Ovary (tissue), 9 donors: ENCODE data around the gene NAT8L. TPM values are rescaled to one million over a fixed set of nuclear protein-coding genes. Genes with fewer than 3 reads are reported as not detected.

Source experiments
- DNase-seq, 5 donors: peaks; one replicate each; pipeline ENCODE4 v3.0.0-alpha.2; 2019 to 2020
- H3K27ac ChIP-seq, 2 donors: fragments of 200-600 bp; one replicate each; pipeline versions ENCODE4 v1.5.1 to v1.8.0; 2019 to 2022
- H3K27me3 ChIP-seq: fragments of 200-600 bp; one replicate; pipeline ENCODE4 v1.8.0; 2022
- H3K36me3 ChIP-seq: fragments of 200-600 bp; sonication (generic); one replicate; pipeline ENCODE4 v1.5.1; 2019
- H3K4me1 ChIP-seq: one replicate; pipeline ENCODE4 v1.8.1; 2013; ENCODE audit warnings: mild to moderate bottlenecking, moderate library complexity; ENCODE audit not compliant: insufficient read depth
- H3K4me3 ChIP-seq: fragments of 200-600 bp; sonication (generic); one replicate; pipeline ENCODE4 v1.5.1; 2017
- H3K9me3 ChIP-seq, 2 donors: fragments of 200-600 bp in 1 of 2; sonication (generic) in 1 of 2; one replicate each; pipeline versions ENCODE4 v1.5.1 to v1.8.1; 2013 to 2019; ENCODE audit warnings: mild to moderate bottlenecking in 1 of 2, moderate library complexity in 1 of 2
- CTCF ChIP-seq, 3 donors: fragments of 450-650 bp in 2 of 3; fragments of 200-600 bp in 1 of 3; IDR thresholded peaks; one replicate each; pipeline versions ENCODE4 v1.5.1 to v1.8.0; 2016 to 2022; ENCODE audit warnings: antibody characterized with exemption in 3 of 3, mild to moderate bottlenecking in 1 of 3
- EP300 ChIP-seq: sonication (generic); formaldehyde crosslinking; IDR thresholded peaks from one replicate; pipeline ENCODE4 v1.6.1; 2017; ENCODE audit warnings: antibody characterized with exemption
- POLR2A ChIP-seq: fragments of 450-650 bp; IDR thresholded peaks from one replicate; pipeline ENCODE4 v1.6.1; 2017; ENCODE audit warnings: antibody characterized with exemption, mild to moderate bottlenecking, moderate library complexity
- WGBS, 3 donors: extraction: QIAGEN DNeasy Blood & Tissue Kit in 1 of 3; methylation state at CpG; one replicate each; pipeline versions ENCODE4 v1.1.5 to v1.1.7; 2013 to 2017; 5-methylcytosine and 5-hydroxymethylcytosine counted together
- intact Hi-C, 4 donors: fragments of 100-400 bp; cut with DNase I; formaldehyde crosslinking; loops; one replicate each; pipeline versions ENCODE4 v1.11.0 to v1.15.1; 2022 to 2023
- polyA plus RNA-seq, 2 donors: library from polyadenylated mRNA; stranded (reverse); fragments of 200-250 nt in 1 of 2; fragments of 350-450 nt in 1 of 2; fragmentation: Illumina TruSeq in 1 of 2; extraction: RNeasy Lipid Tissue Mini Kit (QIAGEN cat#74804) in 1 of 2; gene quantifications; one replicate each; pipeline ENCODE4 v1.2.3, GENCODE V29; 2013 to 2014
- total RNA-seq, 7 donors: library from RNA; depleted of rRNA in 2 of 7; stranded (reverse); fragments of >200 nt in 2 of 7; fragmentation: NEBNext Ultra II Directional in 3 of 7; extraction: Animal tissue kit (Norgen Biotek cat#: 25700) in 3 of 7; gene quantifications; one replicate each; pipeline versions ENCODE4 v1.1.0 to v1.2.4, GENCODE V29; 2016 to 2023
- donor health status: DM: no; HTN: no; CAD: no; lungs with moderate emphysema.
- donor health status: DM: no; HTN: no; CAD: no.
- donor health status: Bipolar disorder and iron deficiency.
- donor health status: DM: yes; HTN: yes; CAD: no.
- donor health status: DM: no; HTN: no; CAD: no.
- donor health status: DM: yes; HTN: yes; CAD: no.

NAT8L gene
- total and polyA plus RNA-seq, 9 donors, result 0.24 to 4.1 (median 1.3) TPM

- no peaks in the 10 kb centered on the region for H3K9me3 ChIP-seq
- no peaks in the 10 kb centered on the region for H3K36me3 ChIP-seq
- TF ChIP-seq POLR2A (no peak), EP300 (no peak), CTCF (IDR thresholded peaks at IDR 0.05) (no peak)
- WGBS, 3 donors, result 66 to 80% (median 71%) methylated on average over 14 of the region's 14 CpGs
- DNase-seq, result peak in 1 of 5 donors; percentile 26
- H3K4me3 ChIP-seq, result no peak overlapping the region
- intact Hi-C loops, result no loop called here
- H3K27me3 ChIP-seq, result no peaks in the 10 kb centered on the region
- no peak overlapping the region for H3K27ac ChIP-seq
- peaks cover 9% of the 10 kb centered on the region for H3K4me1 ChIP-seq
Observed at GRCh38 chr4:2069986-2070385, 10.9 kb downstream of the NAT8L start.

GRCh38 chr4:2070421-2071251 lies 11.5 kb downstream of the NAT8L start:
- H3K27ac ChIP-seq, result no peak overlapping the region
- H3K4me3 ChIP-seq, result no peak overlapping the region
- peak in 1 of 5 donors; percentile 25 for DNase-seq
- no peak for TF ChIP-seq POLR2A
- TF ChIP-seq EP300, result no peak
- TF ChIP-seq CTCF (IDR thresholded peaks at IDR 0.05), result no peak
- intact Hi-C loops, result no loop called here
- no peaks in the 10 kb centered on the region for H3K36me3 ChIP-seq
- H3K4me1 ChIP-seq, result peaks cover 9% of the 10 kb centered on the region
- H3K9me3 ChIP-seq, result no peaks in the 10 kb centered on the region
- H3K27me3 ChIP-seq, result no peaks in the 10 kb centered on the region
- 80 to 84% (median 80%) methylated on average over 22 of the region's 22 CpGs for WGBS, 3 donors

- 29 to 42% (median 31%) methylated on average over 16 of the region's 16 CpGs for WGBS, 3 donors
- H3K36me3 ChIP-seq, result no peaks in the 10 kb centered on the region
- no peaks in the 10 kb centered on the region for H3K9me3 ChIP-seq
- no peaks in the 10 kb centered on the region for H3K27me3 ChIP-seq
- TF ChIP-seq POLR2A (no peak), CTCF (IDR thresholded peaks at IDR 0.05) (no peak)
- DNase-seq, result peak in 1 of 5 donors; percentile 21
- no peak overlapping the region for H3K27ac ChIP-seq
- intact Hi-C loops, result no loop called here
- H3K4me3 ChIP-seq, result no peak overlapping the region
- peaks cover 9% of the 10 kb centered on the region for H3K4me1 ChIP-seq
Observed at GRCh38 chr4:2071252-2071911, 12.3 kb downstream of the NAT8L start.

GRCh38 chr4:2071912-2072867 lies 13.1 kb downstream of the NAT8L start:
- no peak for TF ChIP-seq POLR2A
- TF ChIP-seq EP300, result no peak
- TF ChIP-seq CTCF (IDR thresholded peaks at IDR 0.05), result no peak
- peak in 1 of 5 donors; percentile 42 for DNase-seq
- peaks cover 9% of the 10 kb centered on the region for H3K4me1 ChIP-seq
- H3K27me3 ChIP-seq, result no peaks in the 10 kb centered on the region
- no peaks in the 10 kb centered on the region for H3K9me3 ChIP-seq
- intact Hi-C loops, result no loop called here
- no peak overlapping the region for H3K27ac ChIP-seq
- no peak overlapping the region for H3K4me3 ChIP-seq
- WGBS, 3 donors, result 36 to 51% (median 43%) methylated on average over 28 of the region's 28 CpGs
- no peaks in the 10 kb centered on the region for H3K36me3 ChIP-seq
